ENCODE data around the gene FSTL5.

Gene FSTL5

DNA sequence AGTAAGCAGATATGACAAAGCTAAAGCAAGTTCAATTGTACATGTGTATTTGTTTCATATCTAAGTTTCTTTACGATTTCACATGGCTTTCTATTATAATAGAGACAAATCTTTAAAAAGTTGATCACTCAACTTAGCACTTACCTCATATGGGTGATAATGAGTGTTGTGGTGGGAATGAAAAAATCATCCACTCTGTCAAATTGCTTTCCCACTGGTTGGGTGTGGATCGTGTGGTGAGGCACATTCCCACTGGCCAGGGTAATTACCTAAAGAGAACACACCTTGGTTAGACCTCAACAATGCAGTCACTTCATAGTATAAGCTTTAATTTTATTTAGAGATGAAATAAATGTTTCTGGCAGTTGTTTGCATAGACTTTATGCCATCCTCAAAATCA, 708.9 kb downstream of the FSTL5 start:
- TF ChIP-seq, protein P1, sequence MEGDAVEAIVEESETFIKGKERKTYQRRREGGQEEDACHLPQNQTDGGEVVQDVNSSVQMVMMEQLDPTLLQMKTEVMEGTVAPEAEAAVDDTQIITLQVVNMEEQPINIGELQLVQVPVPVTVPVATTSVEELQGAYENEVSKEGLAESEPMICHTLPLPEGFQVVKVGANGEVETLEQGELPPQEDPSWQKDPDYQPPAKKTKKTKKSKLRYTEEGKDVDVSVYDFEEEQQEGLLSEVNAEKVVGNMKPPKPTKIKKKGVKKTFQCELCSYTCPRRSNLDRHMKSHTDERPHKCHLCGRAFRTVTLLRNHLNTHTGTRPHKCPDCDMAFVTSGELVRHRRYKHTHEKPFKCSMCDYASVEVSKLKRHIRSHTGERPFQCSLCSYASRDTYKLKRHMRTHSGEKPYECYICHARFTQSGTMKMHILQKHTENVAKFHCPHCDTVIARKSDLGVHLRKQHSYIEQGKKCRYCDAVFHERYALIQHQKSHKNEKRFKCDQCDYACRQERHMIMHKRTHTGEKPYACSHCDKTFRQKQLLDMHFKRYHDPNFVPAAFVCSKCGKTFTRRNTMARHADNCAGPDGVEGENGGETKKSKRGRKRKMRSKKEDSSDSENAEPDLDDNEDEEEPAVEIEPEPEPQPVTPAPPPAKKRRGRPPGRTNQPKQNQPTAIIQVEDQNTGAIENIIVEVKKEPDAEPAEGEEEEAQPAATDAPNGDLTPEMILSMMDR (IDR thresholded peaks at IDR 0.05; ENCODE audit: low read depth, low read length) = no peak
- no peak overlapping the region for H3K4me3 ChIP-seq (ENCODE audit: low read depth, low read length)

DNA sequence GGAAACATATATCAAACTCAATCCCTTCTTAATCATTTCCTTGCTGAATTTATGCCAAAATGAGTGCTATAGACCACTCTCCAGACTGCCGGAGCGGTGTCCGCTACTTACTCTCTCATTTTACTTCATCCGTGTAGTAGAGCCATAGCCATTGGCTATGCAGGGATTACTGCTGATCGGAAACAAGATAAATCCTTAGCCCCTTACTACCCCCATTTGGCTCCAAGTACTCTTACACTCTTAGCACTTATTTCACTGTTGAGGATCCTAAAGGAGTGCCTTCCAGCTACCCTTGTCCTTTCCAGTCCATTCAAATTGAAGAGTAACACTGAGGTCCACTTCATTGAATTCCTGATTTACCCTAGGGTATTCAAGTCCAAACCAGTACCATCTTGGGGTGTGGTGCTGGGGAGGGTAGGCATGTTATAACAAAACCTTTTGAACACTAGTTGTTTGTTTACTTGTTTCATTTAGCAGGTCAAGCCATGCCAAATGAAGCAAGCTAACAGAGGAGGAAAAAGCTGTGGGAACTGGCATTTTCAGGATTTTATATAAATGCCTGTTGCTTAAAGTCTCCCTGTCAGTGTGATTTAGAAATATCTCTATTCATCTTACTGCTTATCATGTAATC, 715.1 kb downstream of the FSTL5 start:
- no peak overlapping the region for H3K4me3 ChIP-seq (ENCODE audit: low read depth, low read length)
- TF ChIP-seq, protein P1 (IDR thresholded peaks at IDR 0.05; ENCODE audit: low read depth, low read length) = no peak

DNA sequence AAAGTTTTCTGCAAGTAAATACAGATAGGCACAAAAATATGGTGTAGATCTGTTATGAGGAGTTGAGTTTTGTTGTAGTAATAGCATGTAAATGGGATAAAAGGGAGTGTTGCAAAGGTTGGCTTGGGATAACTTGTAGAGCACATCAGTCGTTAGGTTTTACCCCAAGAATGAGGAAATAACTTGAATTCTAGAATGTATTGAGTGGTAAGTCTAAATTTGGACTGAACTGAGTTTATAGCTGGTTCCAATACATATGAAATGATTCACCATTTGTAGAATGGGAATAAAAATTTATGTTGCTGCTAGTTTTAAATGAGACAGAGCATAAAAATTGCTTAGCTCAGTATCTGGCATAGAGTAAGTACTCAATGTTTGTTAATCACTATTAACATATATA, 719.2 kb downstream of the FSTL5 start:
- TF ChIP-seq, protein P1 (IDR thresholded peaks at IDR 0.05; ENCODE audit: low read depth, low read length) = no peak
- H3K4me3 ChIP-seq (ENCODE audit: low read depth, low read length) = no peak overlapping the region

DNA sequence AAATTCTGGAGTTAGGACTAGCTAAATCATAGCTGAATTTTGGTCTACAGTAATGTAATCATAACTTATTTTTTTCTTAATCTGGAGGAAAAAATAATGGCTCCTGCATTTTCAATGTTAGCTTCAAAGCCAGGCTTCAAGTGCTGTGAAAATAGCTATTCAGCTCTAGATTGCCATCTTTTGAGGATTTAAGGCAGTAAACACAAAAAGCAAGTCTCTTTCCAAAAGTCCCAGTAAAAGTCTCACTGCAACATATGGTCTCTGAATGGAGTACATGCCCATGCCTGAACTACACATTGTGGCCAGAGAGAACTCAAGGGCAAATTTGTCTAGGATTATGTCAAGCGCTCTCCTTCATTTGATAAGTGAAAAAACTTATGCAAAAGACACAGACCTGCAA, 720.9 kb downstream of the FSTL5 start:
- H3K4me3 ChIP-seq (ENCODE audit: low read depth, low read length) = no peak overlapping the region
- TF ChIP-seq, protein P1 (IDR thresholded peaks at IDR 0.05; ENCODE audit: low read depth, low read length) = no peak

DNA sequence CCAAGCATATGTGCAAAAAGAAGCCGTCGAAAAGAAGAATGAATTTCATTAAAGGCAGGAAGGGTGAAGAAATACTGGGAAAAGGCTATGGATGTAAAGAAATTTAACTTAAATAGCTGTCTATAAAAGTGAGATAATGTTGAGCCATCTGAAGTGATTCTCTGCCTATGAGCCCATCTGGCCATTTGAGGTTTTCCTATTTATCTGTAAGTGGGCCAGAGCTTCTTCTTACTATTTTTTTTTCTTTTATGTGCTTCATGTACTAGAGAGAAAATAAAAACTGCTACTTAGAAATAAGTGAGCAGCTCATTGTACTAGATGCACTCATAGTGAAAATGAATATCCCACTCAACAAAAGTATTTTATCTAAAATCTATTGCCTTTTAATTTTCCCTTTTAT, 725.7 kb downstream of the FSTL5 start:
- H3K4me3 ChIP-seq (ENCODE audit: low read depth, low read length) = no peak overlapping the region
- TF ChIP-seq, protein P1 (IDR thresholded peaks at IDR 0.05; ENCODE audit: low read depth, low read length) = no peak

DNA sequence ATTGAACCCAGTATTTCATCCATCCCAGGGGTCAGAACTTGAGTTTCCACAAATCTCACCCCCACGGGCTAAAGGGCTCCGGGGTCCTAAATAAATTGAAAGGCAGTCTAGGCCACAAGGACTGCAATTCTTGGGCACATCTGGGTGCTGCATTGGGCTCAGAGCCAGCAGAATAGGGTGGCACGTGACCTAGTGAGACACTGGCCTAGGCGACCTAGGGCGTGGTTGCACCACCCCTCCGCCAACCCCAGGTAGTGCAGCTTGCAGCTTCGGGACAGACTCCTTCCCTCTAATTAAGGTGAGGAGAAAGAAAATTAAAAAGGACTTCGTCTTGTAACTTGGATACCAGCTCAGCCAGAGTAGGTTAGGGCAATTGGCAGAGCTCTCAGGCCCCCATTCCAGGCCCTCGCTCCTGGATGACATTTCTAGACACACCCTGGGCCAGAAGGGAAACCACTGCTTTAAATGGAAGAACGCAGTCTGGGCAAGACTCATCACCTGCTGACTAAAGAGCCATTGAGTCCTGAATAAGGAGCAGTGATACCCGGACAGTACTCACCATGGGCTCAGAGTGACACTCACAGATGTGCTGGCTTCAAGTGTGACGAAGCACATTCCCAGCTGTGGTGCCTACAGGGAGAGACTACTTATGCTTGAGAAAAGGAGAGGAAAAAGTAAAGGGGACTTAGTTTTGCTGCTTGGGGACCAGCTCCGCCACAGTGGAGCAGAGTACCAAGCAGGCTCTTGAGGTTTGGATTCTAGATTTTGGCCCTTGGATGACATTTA, 735.4 kb downstream of the FSTL5 start:
- TF ChIP-seq, protein P1 (IDR thresholded peaks at IDR 0.05; ENCODE audit: low read depth, low read length) = no peak
- H3K4me3 ChIP-seq (ENCODE audit: low read depth, low read length) = no peak overlapping the region

DNA sequence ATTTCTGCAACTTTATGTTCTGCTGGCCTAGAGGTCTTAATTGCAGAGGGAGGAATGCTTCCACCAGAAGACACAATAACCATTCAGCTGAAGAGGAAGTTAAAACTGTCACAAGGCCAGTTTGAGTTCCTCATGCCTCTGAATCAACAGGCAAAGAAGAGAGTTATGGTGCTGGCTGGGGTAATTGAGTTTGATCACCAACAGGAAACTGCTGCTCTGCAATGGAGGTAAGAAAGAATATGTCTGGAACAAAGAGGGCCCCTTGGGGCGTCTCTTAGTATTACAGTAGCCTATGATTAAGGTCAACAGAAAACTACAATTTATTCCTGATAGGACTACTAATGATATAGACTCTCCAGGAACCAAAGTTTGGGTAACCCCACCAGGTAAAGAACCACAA, 744.0 kb downstream of the FSTL5 start:
- H3K4me3 ChIP-seq (ENCODE audit: low read depth, low read length) = no peak overlapping the region
- TF ChIP-seq, protein P1 (IDR thresholded peaks at IDR 0.05; ENCODE audit: low read depth, low read length) = no peak

All from WI38 (cell line).